WI38 (cell line): ENCODE results near the gene SCN8A.

Experiments
- H3K4me3 ChIP-seq: 2 replicates; pipeline ENCODE4 v1.5.1; 2011; ENCODE audit warnings: low read depth, mild to moderate bottlenecking, control low read depth, low read length
- CTCF ChIP-seq: IDR thresholded peaks from 2 replicates; pipeline ENCODE4 v1.5.1; 2012; ENCODE audit warnings: low read depth, mild to moderate bottlenecking, control low read depth, low read length

The SCN8A gene

GRCh38 chr12:51838036-51838435 is 247.0 kb downstream of the SCN8A start:
- no peak for TF ChIP-seq CTCF
- no peak overlapping the region for H3K4me3 ChIP-seq

- no peak overlapping the region for H3K4me3 ChIP-seq
- no peak for TF ChIP-seq CTCF
Measured at GRCh38 chr12:51838762-51839161, 247.7 kb downstream of the SCN8A start.

GRCh38 chr12:51839310-51839947 is 248.4 kb downstream of the SCN8A start:
- no peak for TF ChIP-seq CTCF
- H3K4me3 ChIP-seq = no peak overlapping the region

GRCh38 chr12:51840966-51841365 is 249.9 kb downstream of the SCN8A start:
- no peak overlapping the region for H3K4me3 ChIP-seq
- no peak for TF ChIP-seq CTCF

- no peak for TF ChIP-seq CTCF
- H3K4me3 ChIP-seq = no peak overlapping the region
Measured at GRCh38 chr12:51841727-51842126, 250.7 kb downstream of the SCN8A start.

GRCh38 chr12:51844854-51845253 is 253.8 kb downstream of the SCN8A start:
- H3K4me3 ChIP-seq = no peak overlapping the region
- no peak for TF ChIP-seq CTCF

- no peak overlapping the region for H3K4me3 ChIP-seq
- no peak for TF ChIP-seq CTCF
Measured at GRCh38 chr12:51845482-51845881, 254.4 kb downstream of the SCN8A start.
